NT2/D1 (cell line): ENCODE data around the gene FTCD.

Source experiments
- SUZ12 ChIP-seq: IDR thresholded peaks from 2 replicates; pipeline ENCODE4 v1.6.1; 2011; ENCODE audit not compliant: insufficient read length, insufficient read depth; ENCODE audit errors: extremely low read depth
- YY1 ChIP-seq: IDR thresholded peaks from 2 replicates; pipeline ENCODE4 v1.6.1; 2011; ENCODE audit not compliant: insufficient read length, insufficient read depth
- ZNF274 ChIP-seq: IDR thresholded peaks from 2 replicates; pipeline ENCODE4 v1.6.1; 2011; ENCODE audit warnings: mild to moderate bottlenecking, low read depth, low read length

- no peak for TF ChIP-seq SUZ12
- no peak for TF ChIP-seq ZNF274
- no peak for TF ChIP-seq YY1
These were observed 27.1 kb downstream of the FTCD start for GRCh38 chr21:46128106-46128932.
